H1 (cell line): Measurements from ENCODE around the gene BLTP3B. TPM values are rescaled to one million over a fixed set of nuclear protein-coding genes. Genes with fewer than 3 reads are reported as not detected.

Experiments
- CHD1 ChIP-seq: IDR thresholded peaks from 2 replicates; pipeline ENCODE4 v1.6.1; 2012; ENCODE audit warnings: low read depth, low read length, improper control_type of control experiment
- CTBP2 ChIP-seq: IDR thresholded peaks from 2 replicates; pipeline ENCODE4 v1.7.0; 2011; ENCODE audit warnings: borderline replicate concordance, mild to moderate bottlenecking, moderate library complexity, mixed read lengths, low read length; ENCODE audit not compliant: insufficient read depth, insufficient read length
- FOSL1 ChIP-seq: IDR thresholded peaks from 2 replicates; pipeline ENCODE4 v1.6.1; 2011; ENCODE audit warnings: mild to moderate bottlenecking, low read depth, low read length, moderate library complexity; ENCODE audit not compliant: insufficient read depth
- RBBP5 ChIP-seq: IDR thresholded peaks from 2 replicates; pipeline ENCODE4 v1.7.1; 2012; ENCODE audit warnings: low read depth, mild to moderate bottlenecking, inconsistent platforms, low read length, moderate library complexity, borderline replicate concordance
- SRF ChIP-seq: IDR thresholded peaks from 2 replicates; pipeline ENCODE4 v1.6.1; 2011; ENCODE audit warnings: mild to moderate bottlenecking, low read depth, low read length, moderate library complexity
- TAF7 ChIP-seq: optimal IDR thresholded peaks from 2 replicates; pipeline ENCODE3; 2011; ENCODE audit warnings: low read depth, mild to moderate bottlenecking, inconsistent platforms, low read length, moderate library complexity, borderline replicate concordance
- polyA plus RNA-seq, 7 experiments: library from polyadenylated mRNA; depleted of rRNA in 3 of 7; stranded (reverse) in 5 of 7; unstranded in 2 of 7; fragments of >200 nt in 5 of 7; fragments of 200-250 nt in 2 of 7; gene quantifications; 1 replicate in 5 of 7; 2 replicates in 1 of 7; 4 replicates in 1 of 7; pipeline versions ENCODE4 v1.2.1 to v1.2.3, GENCODE V29; 2011 to 2013; ENCODE audit warnings: missing spikeins in 2 of 7, mixed read lengths in 2 of 7
- total RNA-seq: library from RNA; stranded (reverse); fragmentation: NEBNext Ultra II Directional; extraction: Animal tissue kit (Norgen Biotek cat#: 25700); gene quantifications from 2 replicates; pipeline ENCODE4 v1.2.1, GENCODE V29; 2021

Gene BLTP3B
- total and polyA plus RNA-seq, 2 of the 8 experiments (the other 6 are each of a cell fraction or from before 2014, with no cell fraction given): 7.0 to 28.6 TPM

DNA sequence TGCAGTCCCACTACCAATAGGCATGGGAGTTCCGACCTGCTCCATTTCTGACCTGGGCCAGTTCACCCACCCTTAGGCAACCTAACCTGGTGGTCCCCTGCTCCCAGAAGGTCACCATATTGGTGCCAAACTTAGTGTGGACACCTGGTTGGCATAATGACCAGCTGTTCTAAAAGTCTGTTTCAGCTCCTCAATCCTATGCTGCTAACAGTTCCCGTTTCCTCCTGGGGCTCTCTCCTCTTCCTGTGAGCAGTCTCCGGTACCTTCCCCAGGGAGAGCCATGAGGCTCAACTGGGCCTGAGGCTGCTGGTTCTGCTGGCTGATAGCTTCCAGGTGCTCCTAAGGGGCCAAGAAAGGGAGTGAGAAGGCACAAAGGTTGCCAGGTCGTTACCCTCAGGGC is 15.9 kb upstream of the BLTP3B start (continued):
- TF ChIP-seq RBBP5: no peak
- TF ChIP-seq FOSL1: no peak
- no peak for TF ChIP-seq CHD1
- TF ChIP-seq SRF: no peak
- no peak for TF ChIP-seq CTBP2
- TF ChIP-seq TAF7: no peak
